PC-3 (cell line): Measurements from ENCODE around the gene SELENOP.

Source experiments
- EZH2 ChIP-seq: fragments of 300-600 bp; sonication (generic); IDR thresholded peaks from one replicate; pipeline ENCODE4 v1.6.1; 2017; ENCODE audit warnings: antibody characterized with exemption, mild to moderate bottlenecking, low read length; ENCODE audit not compliant: unreplicated experiment
- EZH2phosphoT487 ChIP-seq: fragments of 300-600 bp; sonication (generic); IDR thresholded peaks from 2 replicates; pipeline ENCODE4 v1.6.1; 2018; ENCODE audit warnings: mild to moderate bottlenecking, antibody characterized with exemption, low read length, borderline replicate concordance
- TF ChIP-seq, protein P1 (sequence below): fragments of 300-600 bp; sonication (generic); conservative IDR thresholded peaks from 2 replicates; pipeline ENCODE4 v1.5.1; 2017; ENCODE audit warnings: antibody characterized with exemption, low read depth, mild to moderate bottlenecking, low read length

DNA sequence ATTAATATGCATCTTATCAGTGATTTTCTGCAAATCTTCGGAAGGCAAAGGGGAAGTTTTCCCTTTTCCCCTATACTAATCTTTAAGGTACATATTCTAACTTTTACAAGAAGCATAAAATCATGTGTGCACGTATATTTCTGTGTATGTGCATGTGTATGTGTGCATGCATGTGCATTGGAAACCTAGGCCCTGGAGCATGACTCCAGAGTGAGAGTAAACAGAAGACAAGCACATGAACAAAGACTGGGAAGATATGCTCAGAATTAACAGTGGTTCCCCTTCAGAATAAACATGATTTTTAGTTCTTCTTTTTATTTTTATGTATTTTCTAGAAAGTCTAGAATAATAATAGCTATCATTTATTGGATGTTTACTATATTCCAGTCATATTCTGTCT, 10.9 kb upstream of the SELENOP start:
- TF ChIP-seq, protein P1, sequence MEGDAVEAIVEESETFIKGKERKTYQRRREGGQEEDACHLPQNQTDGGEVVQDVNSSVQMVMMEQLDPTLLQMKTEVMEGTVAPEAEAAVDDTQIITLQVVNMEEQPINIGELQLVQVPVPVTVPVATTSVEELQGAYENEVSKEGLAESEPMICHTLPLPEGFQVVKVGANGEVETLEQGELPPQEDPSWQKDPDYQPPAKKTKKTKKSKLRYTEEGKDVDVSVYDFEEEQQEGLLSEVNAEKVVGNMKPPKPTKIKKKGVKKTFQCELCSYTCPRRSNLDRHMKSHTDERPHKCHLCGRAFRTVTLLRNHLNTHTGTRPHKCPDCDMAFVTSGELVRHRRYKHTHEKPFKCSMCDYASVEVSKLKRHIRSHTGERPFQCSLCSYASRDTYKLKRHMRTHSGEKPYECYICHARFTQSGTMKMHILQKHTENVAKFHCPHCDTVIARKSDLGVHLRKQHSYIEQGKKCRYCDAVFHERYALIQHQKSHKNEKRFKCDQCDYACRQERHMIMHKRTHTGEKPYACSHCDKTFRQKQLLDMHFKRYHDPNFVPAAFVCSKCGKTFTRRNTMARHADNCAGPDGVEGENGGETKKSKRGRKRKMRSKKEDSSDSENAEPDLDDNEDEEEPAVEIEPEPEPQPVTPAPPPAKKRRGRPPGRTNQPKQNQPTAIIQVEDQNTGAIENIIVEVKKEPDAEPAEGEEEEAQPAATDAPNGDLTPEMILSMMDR, result no peak
- no peak for TF ChIP-seq EZH2
- no peak for TF ChIP-seq EZH2phosphoT487
